SK-N-SH (cell line): ENCODE data around the gene GTF2I.

Experiments
- ELF1 ChIP-seq: IDR thresholded peaks from 2 replicates; pipeline ENCODE4 v1.4.0; 2012
- EP300 ChIP-seq, 2 experiments: IDR thresholded peaks; 2 replicates each; pipeline versions ENCODE4 v1.4.0 to v1.6.1; 2012; ENCODE audit warnings: borderline replicate concordance in 1 of 2, low read depth in 1 of 2, low read length in 1 of 2
- FOXJ3 ChIP-seq: sonication (generic); formaldehyde crosslinking; IDR thresholded peaks from 2 replicates; pipeline ENCODE4 v1.5.1; 2020; ENCODE audit warnings: mild to moderate bottlenecking, missing genetic modification reagents
- MXI1 ChIP-seq: IDR thresholded peaks from 2 replicates; pipeline ENCODE4 v1.6.1; 2012; ENCODE audit warnings: mild to moderate bottlenecking, low read depth, low read length, improper control_type of control experiment
- POLR2AphosphoS5 ChIP-seq: IDR thresholded peaks from 2 replicates; pipeline ENCODE4 v1.6.1; 2012; ENCODE audit warnings: low read depth, low read length
- SMC3 ChIP-seq: IDR thresholded peaks from 2 replicates; pipeline ENCODE4 v1.6.1; 2012; ENCODE audit warnings: low read depth, low read length, improper control_type of control experiment
- TCF12 ChIP-seq: IDR thresholded peaks from 2 replicates; pipeline ENCODE4 v1.4.0; 2012
- TEAD4 ChIP-seq: IDR thresholded peaks from 2 replicates; pipeline ENCODE4 v1.4.0; 2012; ENCODE audit warnings: mild to moderate bottlenecking, borderline replicate concordance; ENCODE audit not compliant: insufficient read depth
- TF ChIP-seq, protein P1 (sequence below): IDR thresholded peaks from 2 replicates; pipeline ENCODE4 v1.4.0; 2012; ENCODE audit warnings: low read depth
- TF ChIP-seq, protein P2 (sequence below): fragments of 200-600 bp; sonication (generic); IDR thresholded peaks from 2 replicates; pipeline ENCODE4 v1.6.1; 2017; ENCODE audit warnings: antibody characterized with exemption, mild to moderate bottlenecking, moderate library complexity
- TF ChIP-seq, protein P3 (sequence below): IDR thresholded peaks from 2 replicates; pipeline ENCODE4 v1.6.1; 2012; ENCODE audit warnings: mild to moderate bottlenecking, low read depth, low read length, moderate library complexity
- TF ChIP-seq, protein P4 (sequence below): IDR thresholded peaks from 2 replicates; pipeline ENCODE4 v1.4.0; 2012; ENCODE audit warnings: low read depth, borderline replicate concordance

DNA sequence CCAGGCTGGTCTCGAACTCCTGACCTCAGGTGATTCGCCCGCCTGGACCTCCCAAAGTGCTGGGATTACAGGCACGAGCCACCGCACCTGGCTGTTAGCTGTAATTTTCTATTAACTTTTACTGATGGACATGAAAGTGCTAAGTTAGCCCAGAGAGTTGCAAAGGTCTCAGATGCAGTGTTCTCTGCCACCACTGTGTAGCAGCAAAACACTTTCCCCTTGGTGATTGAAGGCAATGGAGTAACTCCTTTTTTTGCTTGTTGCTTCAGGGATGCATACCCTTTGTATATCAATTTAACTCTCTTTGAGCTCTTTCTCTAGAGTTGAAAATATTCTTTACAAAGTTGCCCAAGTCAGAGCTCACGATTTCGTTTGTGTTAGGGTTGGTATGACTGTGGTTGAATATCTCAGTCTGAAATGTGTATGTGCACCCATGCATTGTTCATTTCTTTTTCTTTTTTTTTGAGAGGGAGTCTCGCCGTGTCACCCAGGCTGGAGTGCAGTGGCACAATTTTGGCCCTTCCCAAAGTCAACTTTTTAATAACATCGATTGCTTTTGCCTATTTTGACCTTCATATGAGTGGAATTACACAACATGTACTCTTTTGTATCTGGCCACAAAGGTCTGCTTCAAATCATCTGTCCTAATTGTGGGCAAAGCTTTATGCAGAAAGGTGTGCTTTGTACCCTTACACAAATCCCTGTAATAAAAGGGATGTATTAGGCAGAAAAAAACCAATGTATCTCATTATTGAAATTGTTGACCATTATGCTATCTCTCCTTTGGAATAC, 52.6 kb downstream of the GTF2I start:
- no peak for TF ChIP-seq FOXJ3 (CRISPR knock-in tag)
- TF ChIP-seq, protein P1, sequence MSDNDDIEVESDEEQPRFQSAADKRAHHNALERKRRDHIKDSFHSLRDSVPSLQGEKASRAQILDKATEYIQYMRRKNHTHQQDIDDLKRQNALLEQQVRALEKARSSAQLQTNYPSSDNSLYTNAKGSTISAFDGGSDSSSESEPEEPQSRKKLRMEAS, result no peak
- TF ChIP-seq, protein P2, sequence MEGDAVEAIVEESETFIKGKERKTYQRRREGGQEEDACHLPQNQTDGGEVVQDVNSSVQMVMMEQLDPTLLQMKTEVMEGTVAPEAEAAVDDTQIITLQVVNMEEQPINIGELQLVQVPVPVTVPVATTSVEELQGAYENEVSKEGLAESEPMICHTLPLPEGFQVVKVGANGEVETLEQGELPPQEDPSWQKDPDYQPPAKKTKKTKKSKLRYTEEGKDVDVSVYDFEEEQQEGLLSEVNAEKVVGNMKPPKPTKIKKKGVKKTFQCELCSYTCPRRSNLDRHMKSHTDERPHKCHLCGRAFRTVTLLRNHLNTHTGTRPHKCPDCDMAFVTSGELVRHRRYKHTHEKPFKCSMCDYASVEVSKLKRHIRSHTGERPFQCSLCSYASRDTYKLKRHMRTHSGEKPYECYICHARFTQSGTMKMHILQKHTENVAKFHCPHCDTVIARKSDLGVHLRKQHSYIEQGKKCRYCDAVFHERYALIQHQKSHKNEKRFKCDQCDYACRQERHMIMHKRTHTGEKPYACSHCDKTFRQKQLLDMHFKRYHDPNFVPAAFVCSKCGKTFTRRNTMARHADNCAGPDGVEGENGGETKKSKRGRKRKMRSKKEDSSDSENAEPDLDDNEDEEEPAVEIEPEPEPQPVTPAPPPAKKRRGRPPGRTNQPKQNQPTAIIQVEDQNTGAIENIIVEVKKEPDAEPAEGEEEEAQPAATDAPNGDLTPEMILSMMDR, result peak; percentile 31; the same call in 1 of the 2 replicates
- no peak for TF ChIP-seq TEAD4
- TF ChIP-seq, protein P3, sequence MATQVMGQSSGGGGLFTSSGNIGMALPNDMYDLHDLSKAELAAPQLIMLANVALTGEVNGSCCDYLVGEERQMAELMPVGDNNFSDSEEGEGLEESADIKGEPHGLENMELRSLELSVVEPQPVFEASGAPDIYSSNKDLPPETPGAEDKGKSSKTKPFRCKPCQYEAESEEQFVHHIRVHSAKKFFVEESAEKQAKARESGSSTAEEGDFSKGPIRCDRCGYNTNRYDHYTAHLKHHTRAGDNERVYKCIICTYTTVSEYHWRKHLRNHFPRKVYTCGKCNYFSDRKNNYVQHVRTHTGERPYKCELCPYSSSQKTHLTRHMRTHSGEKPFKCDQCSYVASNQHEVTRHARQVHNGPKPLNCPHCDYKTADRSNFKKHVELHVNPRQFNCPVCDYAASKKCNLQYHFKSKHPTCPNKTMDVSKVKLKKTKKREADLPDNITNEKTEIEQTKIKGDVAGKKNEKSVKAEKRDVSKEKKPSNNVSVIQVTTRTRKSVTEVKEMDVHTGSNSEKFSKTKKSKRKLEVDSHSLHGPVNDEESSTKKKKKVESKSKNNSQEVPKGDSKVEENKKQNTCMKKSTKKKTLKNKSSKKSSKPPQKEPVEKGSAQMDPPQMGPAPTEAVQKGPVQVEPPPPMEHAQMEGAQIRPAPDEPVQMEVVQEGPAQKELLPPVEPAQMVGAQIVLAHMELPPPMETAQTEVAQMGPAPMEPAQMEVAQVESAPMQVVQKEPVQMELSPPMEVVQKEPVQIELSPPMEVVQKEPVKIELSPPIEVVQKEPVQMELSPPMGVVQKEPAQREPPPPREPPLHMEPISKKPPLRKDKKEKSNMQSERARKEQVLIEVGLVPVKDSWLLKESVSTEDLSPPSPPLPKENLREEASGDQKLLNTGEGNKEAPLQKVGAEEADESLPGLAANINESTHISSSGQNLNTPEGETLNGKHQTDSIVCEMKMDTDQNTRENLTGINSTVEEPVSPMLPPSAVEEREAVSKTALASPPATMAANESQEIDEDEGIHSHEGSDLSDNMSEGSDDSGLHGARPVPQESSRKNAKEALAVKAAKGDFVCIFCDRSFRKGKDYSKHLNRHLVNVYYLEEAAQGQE, result no peak
- no peak for TF ChIP-seq TCF12
- TF ChIP-seq EP300 (IDR thresholded peaks at IDR 0.05; ENCODE audit: borderline replicate concordance in 1 of 2, low read depth in 1 of 2, low read length in 1 of 2), result no peak
- TF ChIP-seq POLR2AphosphoS5, result no peak
- TF ChIP-seq ELF1, result no peak
- TF ChIP-seq, protein P4, sequence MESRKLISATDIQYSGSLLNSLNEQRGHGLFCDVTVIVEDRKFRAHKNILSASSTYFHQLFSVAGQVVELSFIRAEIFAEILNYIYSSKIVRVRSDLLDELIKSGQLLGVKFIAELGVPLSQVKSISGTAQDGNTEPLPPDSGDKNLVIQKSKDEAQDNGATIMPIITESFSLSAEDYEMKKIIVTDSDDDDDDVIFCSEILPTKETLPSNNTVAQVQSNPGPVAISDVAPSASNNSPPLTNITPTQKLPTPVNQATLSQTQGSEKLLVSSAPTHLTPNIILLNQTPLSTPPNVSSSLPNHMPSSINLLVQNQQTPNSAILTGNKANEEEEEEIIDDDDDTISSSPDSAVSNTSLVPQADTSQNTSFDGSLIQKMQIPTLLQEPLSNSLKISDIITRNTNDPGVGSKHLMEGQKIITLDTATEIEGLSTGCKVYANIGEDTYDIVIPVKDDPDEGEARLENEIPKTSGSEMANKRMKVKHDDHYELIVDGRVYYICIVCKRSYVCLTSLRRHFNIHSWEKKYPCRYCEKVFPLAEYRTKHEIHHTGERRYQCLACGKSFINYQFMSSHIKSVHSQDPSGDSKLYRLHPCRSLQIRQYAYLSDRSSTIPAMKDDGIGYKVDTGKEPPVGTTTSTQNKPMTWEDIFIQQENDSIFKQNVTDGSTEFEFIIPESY, result no peak
- TF ChIP-seq MXI1, result no peak
- no peak for TF ChIP-seq SMC3
